Activated naive CD4-positive, alpha-beta T cell treated with anti-CD3 and anti-CD28 coated beads, Interleukin-2, amount 10 ng/mL, durations not matched to agents 7 days and 5 days (primary cell): ENCODE measurements around the gene PDLIM1.
"Not testable (repeated sequence)": the region's sequence is repeated elsewhere in the genome, so short reads cannot be mapped to it uniquely, and the experiment has no call there.

Experiments
- CTCF ChIA-PET: fragments of 350-600 bp; sonication (Branson Sonifier 250); formaldehyde crosslinking; loops from one replicate; lab custom pipeline; 2021; ENCODE audit warnings: antibody characterized with exemption; lab: Charles Lee
- DNase-seq: peaks from one replicate; pipeline ENCODE4 v3.0.0-alpha.2; 2020
- H3K27ac Mint-ChIP-seq: one replicate; pipeline ENCODE4 v1.8.0; 2021; ENCODE audit warnings: mild to moderate bottlenecking, moderate library complexity, mixed read lengths
- H3K27me3 Mint-ChIP-seq: one replicate; pipeline ENCODE4 v1.8.0; 2021; ENCODE audit warnings: mild to moderate bottlenecking, mixed read lengths
- H3K36me3 Mint-ChIP-seq: one replicate; pipeline ENCODE4 v1.8.0; 2021; ENCODE audit warnings: mixed read lengths
- H3K4me1 Mint-ChIP-seq: one replicate; pipeline ENCODE4 v1.8.0; 2021; ENCODE audit warnings: mixed read lengths
- H3K4me3 Mint-ChIP-seq: one replicate; pipeline ENCODE4 v1.8.0; 2021; ENCODE audit warnings: mild to moderate bottlenecking, moderate library complexity, mixed read lengths
- H3K9me3 Mint-ChIP-seq: one replicate; pipeline ENCODE4 v1.8.0; 2021; ENCODE audit warnings: mixed read lengths

PDLIM1 gene

DNA sequence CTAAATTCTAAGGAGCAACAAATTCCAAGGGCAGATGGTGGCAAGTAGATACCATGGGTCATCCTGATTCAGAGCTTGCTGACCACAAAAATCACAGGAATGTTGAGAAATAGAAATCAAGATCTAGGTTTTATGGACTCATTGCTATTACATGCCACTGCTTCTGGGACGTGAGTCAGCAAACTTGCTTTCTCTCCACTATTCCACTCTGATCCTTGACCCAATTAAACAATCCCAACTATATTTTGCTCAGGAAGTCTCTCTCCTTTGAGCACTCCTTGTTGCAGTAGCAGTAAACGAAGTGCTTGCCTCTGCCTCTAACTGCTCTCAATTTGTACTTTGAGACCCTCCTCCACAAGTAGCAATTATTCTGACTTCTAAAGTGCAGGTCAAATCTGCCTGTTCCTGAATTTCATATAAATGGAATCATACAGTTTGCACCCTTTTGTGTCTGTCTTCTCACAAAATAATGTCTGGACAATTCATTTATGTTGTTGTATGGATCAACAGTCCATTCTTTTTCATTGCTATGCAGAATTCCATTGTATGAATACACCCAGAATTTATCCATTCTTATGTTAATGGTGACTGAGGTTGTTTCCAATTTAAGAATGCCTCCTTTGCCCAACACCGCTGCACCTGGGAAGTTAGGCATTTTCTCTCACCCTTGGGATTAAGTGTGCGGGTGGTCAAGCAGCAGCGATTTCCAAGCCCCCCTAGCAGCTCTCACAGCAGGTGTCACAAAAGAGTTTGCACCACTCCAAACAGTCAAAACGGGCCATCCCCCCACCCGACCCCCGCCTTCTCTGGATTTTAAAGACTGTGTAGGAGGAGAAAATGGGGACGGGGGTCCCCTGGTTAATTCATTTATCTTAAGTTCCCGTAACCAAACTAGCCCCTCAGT is 60.8 kb downstream of the PDLIM1 start:
- CTCF ChIA-PET: no interaction called here
- peaks cover 7% of the 10 kb centered on the region for H3K36me3 Mint-ChIP-seq
- H3K27me3 Mint-ChIP-seq: peaks cover 6% of the 10 kb centered on the region
- H3K4me3 Mint-ChIP-seq: peak overlapping the region; percentile 72
- H3K9me3 Mint-ChIP-seq: peaks cover 4% of the 10 kb centered on the region
- H3K4me1 Mint-ChIP-seq: peaks cover 13% of the 10 kb centered on the region
- no peak for DNase-seq
- no peak overlapping the region for H3K27ac Mint-ChIP-seq

DNA sequence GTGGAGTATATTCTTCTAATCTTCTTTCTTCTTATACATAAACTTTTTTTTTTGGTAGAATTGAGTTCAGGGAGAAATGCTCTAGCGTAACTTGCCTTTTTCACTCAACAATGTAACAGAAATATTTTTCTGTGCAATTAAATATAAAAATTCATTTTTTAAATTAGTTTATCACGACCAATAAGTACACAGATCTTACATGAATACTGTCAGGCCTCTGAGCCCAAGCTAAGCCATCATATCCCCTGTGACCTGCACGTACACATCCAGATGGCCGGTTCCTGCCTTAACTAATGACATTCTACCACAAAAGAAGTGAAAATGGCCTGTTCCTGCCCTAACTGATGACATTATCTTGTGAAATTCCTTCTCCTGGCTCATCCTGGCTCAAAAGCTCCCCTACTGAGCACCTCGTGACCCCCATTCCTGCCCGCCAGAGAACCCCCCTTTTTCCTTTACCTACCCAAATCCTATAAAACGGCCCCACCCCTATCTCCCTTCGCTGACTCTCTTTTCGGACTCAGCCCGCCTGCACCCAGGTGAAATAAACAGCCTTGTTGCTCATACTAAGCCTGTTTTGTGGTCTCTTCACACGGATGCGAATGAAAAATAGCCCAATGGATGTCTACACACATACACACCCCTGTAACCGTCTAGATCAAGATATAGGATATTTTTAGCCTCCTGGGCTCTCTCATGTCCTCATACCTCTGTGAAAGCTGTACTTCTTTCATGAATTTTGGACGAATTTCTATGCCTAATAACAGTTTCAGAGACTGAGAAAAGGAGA is 61.7 kb downstream of the PDLIM1 start:
- DNase-seq, H3K4me3 Mint-ChIP-seq, H3K36me3 Mint-ChIP-seq, H3K27me3 Mint-ChIP-seq, CTCF ChIA-PET, H3K27ac Mint-ChIP-seq, H3K9me3 Mint-ChIP-seq: not testable (repeated sequence)
- H3K4me1 Mint-ChIP-seq: peaks cover 12% of the 10 kb centered on the region

DNA sequence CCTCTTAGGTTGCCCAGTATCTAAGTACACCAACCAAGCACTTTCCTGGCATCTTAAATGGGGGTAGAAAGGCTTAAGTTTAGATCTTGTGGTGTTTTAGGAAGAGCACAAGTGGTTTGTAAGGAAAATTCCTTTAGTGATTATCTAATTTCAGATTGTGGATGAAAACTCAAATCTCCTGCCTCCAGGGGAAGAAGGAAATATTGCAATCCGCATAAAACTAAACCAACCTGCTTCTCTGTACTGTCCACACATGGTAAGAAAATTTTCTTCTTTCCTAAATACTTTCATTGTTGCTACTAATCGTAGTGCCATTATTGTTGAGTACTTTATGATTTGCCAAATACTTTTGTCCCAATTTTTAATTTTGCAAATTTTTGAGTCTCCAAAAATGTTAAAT is 65.7 kb downstream of the PDLIM1 start:
- H3K9me3 Mint-ChIP-seq: no peaks in the 10 kb centered on the region
- no peak overlapping the region for H3K4me3 Mint-ChIP-seq
- no peak overlapping the region for H3K27ac Mint-ChIP-seq
- no peaks in the 10 kb centered on the region for H3K36me3 Mint-ChIP-seq
- no peaks in the 10 kb centered on the region for H3K4me1 Mint-ChIP-seq
- no peak for DNase-seq
- CTCF ChIA-PET: no interaction called here
- peaks cover 3% of the 10 kb centered on the region for H3K27me3 Mint-ChIP-seq

- H3K9me3 Mint-ChIP-seq: no peaks in the 10 kb centered on the region
- CTCF ChIA-PET: no interaction called here
- H3K27me3 Mint-ChIP-seq: peaks cover 3% of the 10 kb centered on the region
- H3K27ac Mint-ChIP-seq: no peak overlapping the region
- H3K4me1 Mint-ChIP-seq: no peaks in the 10 kb centered on the region
- no peaks in the 10 kb centered on the region for H3K36me3 Mint-ChIP-seq
- DNase-seq: no peak
- no peak overlapping the region for H3K4me3 Mint-ChIP-seq
These were observed 69.7 kb downstream of the PDLIM1 start for GRCh38 chr10:95221124-95221523.

- Mint-ChIP-seq H3K27ac (no peak overlapping the region), H3K9me3 (no peaks in the 10 kb centered on the region), H3K4me3 (no peak overlapping the region), H3K36me3 (no peaks in the 10 kb centered on the region), H3K4me1 (no peaks in the 10 kb centered on the region), H3K27me3 (peaks cover 3% of the 10 kb centered on the region)
- CTCF ChIA-PET: no interaction called here
- no peak for DNase-seq
These were observed 70.3 kb downstream of the PDLIM1 start for GRCh38 chr10:95220539-95220938.

GRCh38 chr10:95217476-95217875 is 73.3 kb downstream of the PDLIM1 start:
- CTCF ChIA-PET: no interaction called here
- Mint-ChIP-seq H3K27ac (no peak overlapping the region), H3K4me3 (no peak overlapping the region), H3K27me3 (peaks cover 1% of the 10 kb centered on the region), H3K4me1 (no peaks in the 10 kb centered on the region), H3K36me3 (no peaks in the 10 kb centered on the region), H3K9me3 (no peaks in the 10 kb centered on the region)
- DNase-seq: no peak

DNA sequence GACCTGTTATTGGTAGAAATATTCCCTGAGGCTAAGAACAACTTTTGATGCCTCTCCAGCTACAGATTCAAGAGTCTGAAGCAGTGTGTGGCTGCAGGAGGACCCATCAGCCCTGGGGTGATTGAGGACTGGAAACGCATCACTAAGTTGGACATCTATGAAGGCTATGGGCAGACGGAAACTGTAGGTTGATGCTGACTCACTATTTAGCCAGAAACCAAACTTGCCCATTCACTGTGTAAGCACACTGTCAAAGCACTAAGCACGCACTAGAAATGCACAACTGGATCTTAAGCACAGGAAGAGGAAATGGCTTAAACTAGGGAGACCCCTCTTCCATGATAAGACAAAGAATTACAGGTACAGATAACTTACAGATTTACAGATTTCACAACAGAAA is 76.0 kb downstream of the PDLIM1 start:
- Mint-ChIP-seq H3K4me3 (no peak overlapping the region), H3K36me3 (no peaks in the 10 kb centered on the region), H3K27me3 (no peaks in the 10 kb centered on the region), H3K4me1 (no peaks in the 10 kb centered on the region), H3K9me3 (no peaks in the 10 kb centered on the region), H3K27ac (no peak overlapping the region)
- DNase-seq: no peak
- CTCF ChIA-PET: interaction anchor here (0.6 kb wide), 1 partner anchor 13 kb away, joined by 4 read pairs; no protein-coding TSS in a partner anchor

GRCh38 chr10:95214369-95214768 is 76.4 kb downstream of the PDLIM1 start:
- no peak overlapping the region for H3K27ac Mint-ChIP-seq
- no peaks in the 10 kb centered on the region for H3K27me3 Mint-ChIP-seq
- DNase-seq: no peak
- H3K36me3 Mint-ChIP-seq: no peaks in the 10 kb centered on the region
- no peaks in the 10 kb centered on the region for H3K9me3 Mint-ChIP-seq
- no peaks in the 10 kb centered on the region for H3K4me1 Mint-ChIP-seq
- CTCF ChIA-PET: no interaction called here
- H3K4me3 Mint-ChIP-seq: no peak overlapping the region

GRCh38 chr10:95211606-95212279 is 79.1 kb downstream of the PDLIM1 start:
- Mint-ChIP-seq H3K4me1 (no peaks in the 10 kb centered on the region), H3K36me3 (no peaks in the 10 kb centered on the region), H3K4me3 (no peak overlapping the region), H3K9me3 (no peaks in the 10 kb centered on the region), H3K27me3 (no peaks in the 10 kb centered on the region), H3K27ac (no peak overlapping the region)
- no peak for DNase-seq
- CTCF ChIA-PET: no interaction called here

DNA sequence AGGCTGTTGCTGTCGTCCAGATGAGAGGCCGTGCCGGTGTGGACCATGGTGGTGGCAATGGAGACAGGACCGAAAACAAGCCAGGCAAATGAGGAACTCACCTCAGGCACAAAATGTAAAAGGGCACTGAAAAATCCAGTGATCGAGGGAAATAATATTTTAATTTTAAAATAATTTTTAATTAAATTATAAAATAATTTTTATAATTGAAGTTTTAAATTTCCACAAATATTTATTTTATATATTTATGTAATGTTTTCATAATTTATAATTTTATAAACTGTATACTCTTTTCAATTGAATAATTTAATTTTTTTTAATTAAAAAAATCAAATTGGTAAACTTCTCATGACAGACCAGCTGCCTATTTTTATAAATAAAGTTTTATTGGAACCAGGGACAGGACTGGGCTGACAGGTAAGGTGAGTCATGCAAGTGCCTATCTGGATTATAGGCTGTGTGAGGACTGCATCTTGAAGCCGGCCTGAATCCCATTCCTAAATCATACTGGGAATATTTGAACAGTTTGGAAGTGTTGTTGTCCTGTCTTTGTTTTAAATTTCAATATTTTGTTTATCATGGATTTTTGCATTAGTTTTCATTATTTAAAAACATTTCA is 81.2 kb downstream of the PDLIM1 start:
- H3K27ac Mint-ChIP-seq: no peak overlapping the region
- no peak overlapping the region for H3K4me3 Mint-ChIP-seq
- no peaks in the 10 kb centered on the region for H3K9me3 Mint-ChIP-seq
- no peak for DNase-seq
- no peaks in the 10 kb centered on the region for H3K27me3 Mint-ChIP-seq
- no peaks in the 10 kb centered on the region for H3K4me1 Mint-ChIP-seq
- no peaks in the 10 kb centered on the region for H3K36me3 Mint-ChIP-seq
- CTCF ChIA-PET: interaction anchor here (1.8 kb wide), 1 partner anchor 34 kb away, joined by 6 read pairs; no protein-coding TSS in a partner anchor

DNA sequence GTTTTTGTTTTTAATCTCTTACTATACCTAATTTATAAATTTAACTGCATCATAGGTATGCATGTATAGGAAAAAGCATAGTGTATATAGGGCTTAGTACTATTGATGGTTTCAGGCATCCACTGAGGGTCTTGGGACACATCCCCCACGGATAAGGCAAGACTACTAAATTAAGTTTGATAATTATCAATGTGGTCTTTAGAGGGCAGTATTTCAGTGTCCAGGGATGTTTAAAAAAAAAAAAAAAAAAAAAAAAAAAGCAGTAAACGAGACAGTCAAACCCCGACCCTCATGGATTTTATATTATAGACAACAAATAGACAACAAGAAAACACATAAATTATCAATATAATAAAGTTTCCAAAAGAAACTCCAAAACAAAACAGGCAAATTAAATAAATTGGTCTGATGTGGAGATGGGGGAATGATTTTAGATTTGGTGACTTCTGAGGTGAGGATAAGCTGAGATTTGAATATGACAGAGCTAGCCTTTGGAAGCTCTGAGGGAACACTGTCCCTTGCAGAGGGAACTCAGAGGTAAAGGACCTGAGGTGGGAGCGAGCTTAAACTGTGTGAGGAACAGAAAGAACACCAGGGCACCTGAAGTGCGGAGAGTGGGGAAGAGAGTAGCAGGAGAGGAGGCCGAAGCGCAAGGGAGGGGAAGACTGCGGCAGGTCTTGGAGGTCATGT is 82.0 kb downstream of the PDLIM1 start:
- no peak for DNase-seq
- no peaks in the 10 kb centered on the region for H3K4me1 Mint-ChIP-seq
- H3K36me3 Mint-ChIP-seq: no peaks in the 10 kb centered on the region
- no peaks in the 10 kb centered on the region for H3K27me3 Mint-ChIP-seq
- no peak overlapping the region for H3K4me3 Mint-ChIP-seq
- CTCF ChIA-PET: no interaction called here
- H3K27ac Mint-ChIP-seq: no peak overlapping the region
- no peaks in the 10 kb centered on the region for H3K9me3 Mint-ChIP-seq

- not testable (repeated sequence) for H3K4me3 Mint-ChIP-seq, H3K9me3 Mint-ChIP-seq, H3K27ac Mint-ChIP-seq, H3K36me3 Mint-ChIP-seq, DNase-seq, H3K4me1 Mint-ChIP-seq, H3K27me3 Mint-ChIP-seq
- CTCF ChIA-PET: interaction anchor here (3.2 kb wide), 1 partner anchor 40 kb away, joined by 13 read pairs; no protein-coding TSS in a partner anchor
These were observed 87.9 kb downstream of the PDLIM1 start for GRCh38 chr10:95202865-95203264.

GRCh38 chr10:95201736-95202135 is 89.1 kb downstream of the PDLIM1 start:
- H3K27ac Mint-ChIP-seq: no peak overlapping the region
- no peak overlapping the region for H3K4me3 Mint-ChIP-seq
- no peaks in the 10 kb centered on the region for H3K4me1 Mint-ChIP-seq
- CTCF ChIA-PET: interaction anchor here (3.2 kb wide), 1 partner anchor 42 kb away, joined by 13 read pairs; no protein-coding TSS in a partner anchor
- H3K27me3 Mint-ChIP-seq: peaks cover 6% of the 10 kb centered on the region
- no peaks in the 10 kb centered on the region for H3K9me3 Mint-ChIP-seq
- no peak for DNase-seq
- H3K36me3 Mint-ChIP-seq: no peaks in the 10 kb centered on the region
